ENCODE results near the gene SRGAP3.

DNA sequence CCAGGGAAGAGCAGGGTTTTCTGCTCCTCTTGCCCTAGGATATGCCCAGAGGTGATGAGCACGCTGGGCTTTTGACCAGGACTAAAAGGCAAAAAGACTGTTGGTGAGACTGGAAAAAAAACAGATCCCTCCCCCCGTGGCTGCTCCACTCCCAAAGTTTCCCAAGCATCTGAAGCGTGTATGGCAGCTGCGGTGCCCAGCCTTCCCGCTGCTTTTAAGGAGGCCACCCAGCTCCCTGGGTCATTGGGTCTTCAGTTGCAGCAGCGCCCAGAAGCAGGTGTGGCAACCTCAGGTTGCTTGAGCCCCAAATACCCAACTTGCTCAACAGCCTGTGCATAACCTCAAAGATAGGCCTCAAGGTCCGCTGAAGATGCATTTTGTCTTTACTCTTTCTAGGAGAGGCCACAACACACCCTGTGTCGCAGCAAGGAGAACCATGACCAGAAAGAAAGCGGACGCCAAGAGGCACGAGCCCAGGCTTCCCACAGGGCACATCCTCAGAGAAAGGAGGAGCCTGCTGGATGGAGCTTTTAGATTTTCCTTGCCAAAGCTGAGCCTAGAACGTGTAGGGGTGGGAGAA lies 2.0 kb downstream of the SRGAP3 start:
- no peak for TF ChIP-seq POLR2A (IDR thresholded peaks at IDR 0.05)
- TF ChIP-seq, protein P1, sequence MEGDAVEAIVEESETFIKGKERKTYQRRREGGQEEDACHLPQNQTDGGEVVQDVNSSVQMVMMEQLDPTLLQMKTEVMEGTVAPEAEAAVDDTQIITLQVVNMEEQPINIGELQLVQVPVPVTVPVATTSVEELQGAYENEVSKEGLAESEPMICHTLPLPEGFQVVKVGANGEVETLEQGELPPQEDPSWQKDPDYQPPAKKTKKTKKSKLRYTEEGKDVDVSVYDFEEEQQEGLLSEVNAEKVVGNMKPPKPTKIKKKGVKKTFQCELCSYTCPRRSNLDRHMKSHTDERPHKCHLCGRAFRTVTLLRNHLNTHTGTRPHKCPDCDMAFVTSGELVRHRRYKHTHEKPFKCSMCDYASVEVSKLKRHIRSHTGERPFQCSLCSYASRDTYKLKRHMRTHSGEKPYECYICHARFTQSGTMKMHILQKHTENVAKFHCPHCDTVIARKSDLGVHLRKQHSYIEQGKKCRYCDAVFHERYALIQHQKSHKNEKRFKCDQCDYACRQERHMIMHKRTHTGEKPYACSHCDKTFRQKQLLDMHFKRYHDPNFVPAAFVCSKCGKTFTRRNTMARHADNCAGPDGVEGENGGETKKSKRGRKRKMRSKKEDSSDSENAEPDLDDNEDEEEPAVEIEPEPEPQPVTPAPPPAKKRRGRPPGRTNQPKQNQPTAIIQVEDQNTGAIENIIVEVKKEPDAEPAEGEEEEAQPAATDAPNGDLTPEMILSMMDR (IDR thresholded peaks at IDR 0.05) = no peak

Measured in body of pancreas (tissue), 4 donors.